ENCODE measurements around the gene PHACTR1.

The PHACTR1 gene

DNA sequence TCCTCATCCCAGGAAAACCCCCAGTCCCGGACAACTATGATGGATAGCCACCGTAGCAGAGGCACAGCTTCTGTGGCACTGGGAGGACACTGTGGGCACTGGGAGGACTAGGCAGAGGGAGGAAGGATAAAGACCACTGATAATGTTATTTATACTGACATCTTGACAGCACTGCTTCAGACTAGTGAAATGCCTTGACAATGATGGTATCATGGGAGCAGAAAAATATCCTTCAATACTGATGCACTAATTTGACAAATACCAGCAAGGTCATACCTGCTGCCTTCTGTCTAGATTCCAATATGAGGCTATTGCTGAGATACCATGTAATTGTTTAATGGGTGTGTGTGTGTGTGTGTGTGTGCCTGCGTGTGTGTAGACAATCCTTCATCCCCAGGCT lies 148.6 kb downstream of the PHACTR1 start:
- no peak for DNase-seq

DNA sequence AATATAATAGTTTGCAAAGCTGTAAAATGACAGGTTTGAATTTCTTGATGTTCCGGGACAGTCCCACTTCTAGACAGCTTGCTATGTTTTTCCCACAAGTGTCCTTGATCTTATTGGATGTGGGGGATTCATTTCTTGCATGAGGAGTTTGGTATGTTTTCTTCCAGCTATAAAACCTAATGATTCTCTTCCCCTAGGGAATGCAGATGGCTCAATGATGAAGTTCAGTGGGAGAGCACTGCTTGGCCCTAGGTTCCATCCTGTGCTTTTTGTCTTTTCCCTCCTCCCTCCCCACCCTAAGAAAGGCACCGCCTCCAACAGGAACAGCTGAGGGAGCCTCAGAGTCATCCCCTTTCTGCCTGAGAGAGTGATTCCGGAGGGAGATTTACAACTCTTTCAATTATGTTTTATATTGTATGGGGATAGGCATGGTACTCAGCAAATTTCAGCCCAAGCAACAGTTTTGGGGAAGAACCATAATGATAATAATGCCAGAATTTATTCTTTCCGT lies 149.2 kb downstream of the PHACTR1 start:
- no peak for DNase-seq

DNA sequence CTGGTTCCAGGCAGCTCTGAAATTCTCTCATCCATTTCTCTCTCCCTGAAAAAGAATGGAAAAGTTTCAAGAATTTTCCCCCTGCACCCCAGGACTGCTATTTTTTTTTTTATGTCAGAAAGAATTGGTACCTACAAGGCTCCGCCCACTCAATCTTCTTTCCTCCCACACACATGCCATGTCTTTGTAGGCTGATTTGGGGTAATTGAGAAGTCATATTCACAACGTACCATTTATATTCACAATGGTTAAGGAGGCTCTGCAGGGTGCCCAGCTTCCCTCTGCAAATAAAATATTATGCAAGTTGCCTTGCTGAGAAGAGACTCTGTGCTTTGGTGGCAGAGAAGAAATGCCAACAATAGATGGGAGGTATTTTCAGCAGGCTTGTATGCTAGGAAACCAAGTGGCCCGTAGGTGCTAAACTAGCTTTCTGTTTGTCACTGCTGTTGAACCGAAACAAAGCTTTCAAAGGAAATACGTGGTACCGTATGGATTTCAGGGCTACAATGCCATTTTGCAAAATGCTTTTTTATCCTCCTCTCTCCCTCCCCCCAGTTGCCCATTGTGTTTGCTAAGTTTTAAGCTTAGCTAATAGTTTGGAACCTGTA lies 150.0 kb downstream of the PHACTR1 start:
- DNase-seq: peak; percentile 15

- no peak for DNase-seq
These were observed 153.4 kb downstream of the PHACTR1 start for GRCh38 chr6:12869816-12870432.

DNA sequence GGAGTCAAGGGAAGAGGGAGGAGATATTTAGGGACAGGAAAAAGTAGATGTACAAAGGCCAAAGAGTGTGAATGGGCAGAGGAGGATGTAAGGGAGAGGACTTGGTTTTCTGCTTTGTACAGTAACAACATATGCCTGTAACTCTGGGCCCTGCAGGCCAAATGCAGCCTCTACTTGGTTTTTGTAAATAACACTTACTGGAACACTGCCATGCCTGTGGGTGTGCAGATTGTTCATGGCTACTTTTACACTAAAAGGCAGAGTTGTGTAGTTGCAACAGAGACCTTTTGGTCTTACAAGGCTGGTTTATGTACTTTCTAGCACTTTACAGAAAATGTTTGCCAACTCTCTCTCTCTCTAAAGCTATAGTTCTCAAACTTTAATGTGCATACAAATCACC lies 157.1 kb downstream of the PHACTR1 start:
- DNase-seq: no peak

DNA sequence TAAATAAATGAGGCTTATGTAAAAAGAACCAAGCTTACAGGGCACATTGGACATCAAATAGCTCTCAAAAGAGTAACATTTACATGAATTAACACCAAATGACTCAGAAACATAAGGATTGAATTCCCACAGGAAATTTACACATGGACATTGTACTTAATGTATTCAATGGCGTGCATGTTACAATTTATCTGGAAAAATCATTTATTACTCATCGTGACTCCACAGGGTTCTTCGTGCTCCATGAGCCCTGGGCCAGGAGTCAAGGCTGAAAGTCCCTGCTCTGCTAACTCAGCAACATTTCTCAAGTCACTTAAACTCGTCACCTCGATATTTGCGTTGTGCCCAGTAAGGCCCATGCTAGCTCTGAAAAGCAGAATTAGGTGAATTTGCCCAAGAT lies 158.5 kb downstream of the PHACTR1 start:
- DNase-seq: no peak

DNA sequence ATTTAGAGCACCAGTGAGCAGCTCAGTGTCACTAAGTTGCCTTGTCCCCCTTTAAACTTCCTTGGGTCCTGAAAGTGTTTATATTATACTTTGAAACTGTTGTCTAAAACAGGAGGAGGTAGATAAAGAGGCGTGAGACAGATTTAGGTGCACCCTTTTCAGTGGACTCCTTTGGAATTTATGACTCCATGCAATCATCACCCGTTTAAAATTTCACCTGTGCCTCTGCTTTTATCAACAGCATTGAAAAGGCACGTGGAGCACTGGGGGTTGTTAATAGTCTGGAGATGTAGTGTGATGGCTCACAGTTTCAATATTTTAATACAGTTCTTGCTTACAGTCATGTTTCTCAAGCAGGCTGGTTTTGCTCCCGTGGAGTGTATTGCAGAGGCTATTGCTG lies 162.2 kb downstream of the PHACTR1 start:
- no peak for DNase-seq

GRCh38 chr6:12882761-12883290 lies 166.3 kb downstream of the PHACTR1 start:
- DNase-seq: peak; percentile 61

GRCh38 chr6:12884983-12885382 lies 168.4 kb downstream of the PHACTR1 start:
- DNase-seq: no peak

DNA sequence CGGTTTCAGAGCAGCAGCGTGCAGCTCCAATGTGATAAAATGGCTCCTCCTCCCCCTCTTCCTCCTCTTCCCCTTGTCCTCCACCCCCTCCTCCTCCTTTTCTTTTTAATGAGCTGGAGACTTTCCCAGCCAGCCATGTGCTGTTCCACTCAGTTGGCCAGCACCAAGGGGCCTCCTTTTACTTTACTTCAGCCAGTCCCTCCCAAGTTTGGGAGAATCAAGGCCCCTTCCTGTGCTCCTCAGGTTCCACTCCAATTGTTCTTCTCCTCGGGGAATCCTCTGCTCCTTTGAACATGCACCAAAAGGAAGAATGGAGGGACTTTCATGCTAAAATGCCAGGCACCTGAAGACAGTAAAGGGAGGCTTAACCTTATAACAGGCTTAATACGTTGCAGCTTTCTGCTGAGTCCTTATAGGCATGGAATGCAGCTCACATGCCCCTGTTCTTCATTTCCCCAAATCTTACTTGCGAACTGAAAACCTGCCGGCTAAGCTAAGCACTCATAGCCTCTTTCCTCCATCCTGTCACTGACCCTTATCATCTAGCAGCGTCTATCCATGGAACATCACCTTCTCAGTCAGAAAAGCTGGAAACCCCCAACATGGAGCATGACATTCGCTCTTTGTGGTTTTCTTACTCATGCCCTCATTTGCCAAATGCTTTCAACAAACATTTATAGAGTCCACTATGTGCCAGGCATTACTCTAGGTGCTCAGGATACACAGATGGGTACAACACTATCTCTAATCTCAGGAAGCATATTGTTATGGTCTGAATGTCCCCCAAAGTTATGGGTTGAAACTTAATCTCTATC lies 170.6 kb downstream of the PHACTR1 start:
- DNase-seq: no peak

GRCh38 chr6:12890171-12890790 lies 173.7 kb downstream of the PHACTR1 start:
- no peak for DNase-seq

DNA sequence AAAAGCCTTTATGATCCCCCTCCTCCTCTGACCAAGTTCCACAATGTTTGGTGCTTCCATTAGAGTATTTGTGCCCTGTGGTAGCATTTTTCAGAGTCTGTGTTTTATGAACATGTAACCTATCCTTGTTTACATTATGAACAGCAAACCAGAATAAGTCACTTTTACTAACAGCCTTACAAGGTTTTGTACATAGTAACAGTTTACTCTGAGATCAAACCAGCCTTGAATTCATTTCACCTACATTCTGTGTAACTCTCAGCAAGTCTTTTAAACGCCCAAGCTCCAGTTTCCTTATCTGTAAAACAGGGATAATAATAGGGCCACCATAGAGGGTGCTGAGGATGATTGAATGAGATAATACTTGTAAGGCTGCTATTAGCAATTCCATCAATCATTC lies 175.0 kb downstream of the PHACTR1 start:
- no peak for DNase-seq

DNA sequence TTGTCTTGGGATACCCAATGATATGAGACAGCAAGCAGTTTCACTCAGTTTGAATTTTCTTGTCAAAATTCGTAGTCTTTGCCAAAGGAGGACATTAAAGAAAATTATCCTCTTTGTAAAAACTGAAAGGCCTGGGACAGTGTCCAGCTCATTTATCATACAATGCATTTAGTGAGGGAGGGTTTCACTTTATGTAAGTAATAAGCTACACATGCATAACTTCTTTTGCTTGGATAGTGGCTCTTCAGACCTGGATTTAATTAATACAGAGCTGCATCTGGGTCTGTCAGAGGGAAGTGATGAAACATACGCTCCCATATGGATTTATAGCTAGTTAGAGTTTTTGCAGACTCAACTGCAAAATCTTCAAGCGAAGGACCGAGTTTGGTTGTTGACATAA lies 175.6 kb downstream of the PHACTR1 start:
- no peak for DNase-seq

- no peak for DNase-seq
These were observed 176.5 kb downstream of the PHACTR1 start for GRCh38 chr6:12893036-12893435.

DNA sequence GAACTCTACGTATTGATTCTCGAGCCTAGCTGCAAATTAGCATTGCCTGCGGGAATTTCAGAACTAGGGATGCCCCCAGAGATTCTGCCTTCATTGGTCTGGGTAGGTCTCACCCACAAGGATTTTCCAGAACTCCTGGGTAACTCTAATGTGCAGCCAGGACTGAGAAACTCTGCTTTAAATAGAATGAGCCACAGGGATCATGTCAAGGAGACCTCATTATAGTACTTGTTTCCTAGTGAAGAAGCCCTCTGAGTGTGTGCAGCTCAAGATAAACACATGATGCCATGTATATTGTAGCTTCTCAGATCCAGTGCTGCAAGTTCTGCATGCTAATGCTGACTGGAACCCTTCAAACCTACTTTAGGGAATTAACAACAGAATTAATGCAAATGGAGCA lies 179.2 kb downstream of the PHACTR1 start:
- DNase-seq: no peak

DNA sequence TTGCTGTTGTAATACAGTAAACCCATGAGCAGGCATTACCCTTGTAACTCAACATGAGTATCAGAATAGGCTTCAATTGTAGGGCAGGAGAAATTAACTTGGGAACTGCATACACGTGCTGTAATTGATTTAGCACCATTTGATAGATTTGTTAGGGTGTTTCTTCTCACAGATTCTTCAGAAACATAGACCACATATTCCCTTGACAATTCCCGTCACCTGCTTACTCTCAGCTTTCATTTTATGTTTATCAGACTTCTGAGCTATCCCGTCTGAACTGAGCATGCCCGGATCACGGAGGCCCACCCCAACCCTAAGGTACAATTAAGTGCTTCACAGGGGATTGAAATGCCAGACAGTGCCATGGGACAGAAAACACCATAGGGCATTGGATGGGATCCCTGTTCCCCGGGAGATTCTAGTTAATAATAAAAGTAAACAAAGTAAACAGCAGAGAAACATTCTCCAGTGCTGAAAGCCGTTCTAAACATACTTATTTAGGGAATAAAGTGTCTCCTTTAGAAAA lies 179.7 kb downstream of the PHACTR1 start:
- DNase-seq: no peak

DNA sequence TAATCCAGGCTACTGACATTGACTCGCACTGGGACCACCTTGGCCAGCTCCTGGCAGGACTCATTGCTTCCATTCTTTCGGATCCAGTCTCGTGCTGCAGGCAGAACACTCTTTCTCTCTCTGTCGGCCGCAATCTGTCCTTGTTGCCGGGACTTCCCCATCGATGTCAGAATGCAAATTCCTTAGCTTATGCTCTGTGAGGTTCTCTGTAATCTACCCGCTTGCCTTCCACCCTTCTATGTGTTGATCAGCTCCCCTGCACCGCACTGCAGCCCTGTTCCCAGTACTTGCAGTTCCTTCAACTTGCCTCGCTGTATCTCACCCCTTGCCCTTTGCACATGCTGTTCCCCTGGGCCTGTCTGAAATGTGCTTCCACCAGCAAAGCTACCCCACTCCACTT lies 182.0 kb downstream of the PHACTR1 start:
- DNase-seq: no peak

DNA sequence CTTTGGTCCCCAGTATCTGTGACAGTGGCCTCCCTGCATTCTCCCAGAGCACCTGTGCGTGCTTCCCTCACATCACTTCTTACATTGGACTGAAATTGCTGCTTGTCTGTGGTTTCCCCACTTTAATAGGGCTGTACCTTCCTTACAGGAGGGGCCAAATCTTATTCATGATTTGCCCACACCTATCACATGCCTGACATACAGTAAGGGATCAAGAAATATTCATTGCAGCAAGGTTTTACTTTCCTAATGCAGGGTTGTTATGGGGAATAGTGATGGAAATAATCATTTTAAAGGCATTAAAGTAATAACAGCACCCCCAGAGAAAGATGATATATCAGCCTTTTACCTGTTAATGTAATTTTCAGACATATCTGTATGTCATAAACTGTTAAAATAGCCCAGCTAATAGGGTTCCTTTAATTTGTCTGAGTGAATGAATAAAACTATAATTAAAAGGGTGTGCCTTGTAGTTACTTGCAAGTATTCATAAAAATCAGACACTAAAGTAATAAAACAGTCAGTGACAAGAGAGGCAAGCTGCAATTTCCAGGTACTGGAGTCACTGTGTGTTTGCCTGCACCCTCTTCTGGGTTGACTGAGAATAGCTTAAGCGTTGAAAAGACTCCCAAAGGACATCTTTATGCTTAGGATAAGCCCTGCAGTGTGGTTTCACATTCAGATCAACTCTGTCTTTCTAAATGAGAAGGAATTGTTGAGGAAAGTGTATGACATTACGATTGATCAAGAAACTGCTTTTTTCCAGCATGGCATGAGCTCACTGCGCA lies 182.7 kb downstream of the PHACTR1 start:
- no peak for DNase-seq

DNA sequence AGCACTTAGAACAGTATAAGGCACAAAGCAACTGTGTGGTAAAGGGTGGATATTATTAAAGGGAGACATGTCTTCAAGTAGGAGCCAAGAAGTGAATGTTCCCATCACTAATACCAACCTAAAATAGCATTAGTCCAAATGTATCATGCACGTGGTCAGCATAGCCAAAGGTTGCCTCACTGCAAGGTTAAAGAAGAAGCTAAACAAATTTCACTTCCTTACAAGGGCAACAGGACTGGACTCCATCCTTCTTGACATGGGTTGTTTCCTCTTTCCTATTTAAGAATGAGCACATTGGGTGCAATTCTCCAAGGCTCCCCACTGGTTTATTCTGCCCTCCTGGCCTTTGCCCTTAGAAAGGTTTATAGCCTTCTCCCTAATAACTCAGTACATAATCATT lies 186.7 kb downstream of the PHACTR1 start:
- no peak for DNase-seq

DNA sequence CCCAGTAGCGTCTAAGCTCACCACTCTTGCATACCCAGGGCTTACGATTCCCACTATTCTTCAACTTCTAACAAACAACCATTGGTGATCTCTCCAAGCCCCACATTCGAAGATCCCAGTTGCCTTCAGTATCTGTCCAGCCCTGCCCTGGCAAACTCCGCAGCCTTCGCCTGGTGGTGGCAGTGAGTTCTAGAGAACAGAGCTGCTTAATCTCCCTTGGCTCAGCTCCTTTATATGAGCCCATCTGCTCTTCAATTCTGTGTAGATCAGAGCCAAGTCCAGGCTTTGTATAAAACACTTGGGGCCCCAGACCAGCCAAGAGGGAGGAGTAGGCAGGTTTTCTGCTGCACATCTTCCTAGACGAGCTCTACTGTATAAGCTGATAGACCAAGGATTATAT lies 193.3 kb downstream of the PHACTR1 start:
- no peak for DNase-seq

DNA sequence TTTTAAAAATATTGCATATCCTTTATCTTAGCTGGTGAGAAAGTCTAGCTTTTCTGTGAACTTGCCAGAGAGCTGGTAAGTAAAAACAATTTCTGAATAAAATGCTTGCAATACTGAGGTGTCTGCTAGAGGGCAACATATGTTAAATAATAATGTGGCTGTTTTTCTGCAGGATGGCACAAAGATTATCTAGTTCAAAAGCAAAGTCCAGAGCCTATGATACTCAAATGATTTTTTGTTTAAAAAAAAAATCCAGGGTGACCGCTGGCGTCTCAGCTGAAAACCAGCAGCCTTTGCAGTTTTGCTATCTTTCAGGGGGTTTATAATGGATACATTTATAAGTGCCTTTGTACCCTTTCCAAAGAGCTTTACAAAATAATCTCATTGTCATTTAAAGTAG lies 194.9 kb downstream of the PHACTR1 start:
- peak; percentile 28 for DNase-seq

DNA sequence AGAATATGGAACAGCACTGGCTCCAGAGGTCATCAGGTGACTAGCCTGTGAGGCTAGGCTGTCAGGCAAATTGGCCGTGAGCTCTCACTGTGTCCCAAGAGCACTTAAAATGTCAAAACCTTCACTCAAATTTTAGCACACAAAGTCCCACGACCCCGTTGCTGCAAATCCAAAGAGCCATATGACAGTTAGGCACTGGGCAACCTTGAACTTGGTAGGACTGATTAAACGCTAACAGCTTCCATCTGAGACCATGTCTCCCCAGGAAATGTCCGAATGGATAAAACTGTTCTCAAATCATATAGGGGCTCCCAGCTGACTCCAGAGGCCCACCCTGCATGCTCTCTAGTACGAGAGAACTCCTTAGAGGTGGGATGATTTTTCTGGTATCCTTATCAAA lies 196.6 kb downstream of the PHACTR1 start:
- no peak for DNase-seq
